Measurements from ENCODE around the gene MAB21L1. TPM values are rescaled to one million over a fixed set of nuclear protein-coding genes. Genes with fewer than 3 reads are reported as not detected.

MAB21L1 gene
- total RNA-seq, 4 donors from 2014 or later = 1.1 to 3.3 (median 2.2) TPM

DNA sequence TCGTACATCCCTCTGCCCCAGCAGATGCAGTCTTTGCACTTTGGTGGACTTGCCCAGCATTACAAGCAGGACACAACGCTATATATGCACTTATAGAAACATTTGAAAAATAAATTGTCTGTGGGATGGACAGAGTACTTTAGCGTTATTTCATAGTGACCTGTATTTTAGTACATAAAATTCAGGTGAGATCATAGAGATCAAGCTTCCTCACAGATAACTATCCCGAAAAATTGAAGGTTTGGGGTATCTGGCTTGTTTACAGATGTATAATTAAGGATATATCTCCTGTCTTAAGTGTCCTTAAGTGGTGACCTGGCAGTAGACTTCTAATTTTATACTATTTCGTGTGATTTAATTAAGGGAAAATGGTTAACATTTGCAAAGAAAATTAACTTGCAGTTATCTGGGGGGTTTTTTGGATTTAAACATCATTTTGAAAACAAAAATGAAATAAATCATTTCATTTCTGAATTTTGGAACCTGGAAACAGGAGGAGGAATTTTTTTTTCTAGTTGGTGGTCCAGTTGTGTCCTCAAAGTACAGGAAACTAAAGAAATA is 977 bp upstream of the MAB21L1 start:
- H3K4me3 ChIP-seq = peak overlapping the region in 1 of 2 donors; percentile 54
- TF ChIP-seq POLR2A (IDR thresholded peaks at IDR 0.05) (no peak), POLR2AphosphoS5 (IDR thresholded peaks at IDR 0.05) (no peak), EP300 (IDR thresholded peaks at IDR 0.05) (no peak)
- TF ChIP-seq, protein P1, sequence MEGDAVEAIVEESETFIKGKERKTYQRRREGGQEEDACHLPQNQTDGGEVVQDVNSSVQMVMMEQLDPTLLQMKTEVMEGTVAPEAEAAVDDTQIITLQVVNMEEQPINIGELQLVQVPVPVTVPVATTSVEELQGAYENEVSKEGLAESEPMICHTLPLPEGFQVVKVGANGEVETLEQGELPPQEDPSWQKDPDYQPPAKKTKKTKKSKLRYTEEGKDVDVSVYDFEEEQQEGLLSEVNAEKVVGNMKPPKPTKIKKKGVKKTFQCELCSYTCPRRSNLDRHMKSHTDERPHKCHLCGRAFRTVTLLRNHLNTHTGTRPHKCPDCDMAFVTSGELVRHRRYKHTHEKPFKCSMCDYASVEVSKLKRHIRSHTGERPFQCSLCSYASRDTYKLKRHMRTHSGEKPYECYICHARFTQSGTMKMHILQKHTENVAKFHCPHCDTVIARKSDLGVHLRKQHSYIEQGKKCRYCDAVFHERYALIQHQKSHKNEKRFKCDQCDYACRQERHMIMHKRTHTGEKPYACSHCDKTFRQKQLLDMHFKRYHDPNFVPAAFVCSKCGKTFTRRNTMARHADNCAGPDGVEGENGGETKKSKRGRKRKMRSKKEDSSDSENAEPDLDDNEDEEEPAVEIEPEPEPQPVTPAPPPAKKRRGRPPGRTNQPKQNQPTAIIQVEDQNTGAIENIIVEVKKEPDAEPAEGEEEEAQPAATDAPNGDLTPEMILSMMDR (IDR thresholded peaks at IDR 0.05) = no peak
- peaks cover 0 to 6% of the 10 kb centered on the region in 2 donors for H3K36me3 ChIP-seq
- 75 to 88% methylated on average over 5 of the region's 5 CpGs for WGBS, 2 donors (ENCODE audit: low coverage in 1 of 2)
- no peak for ATAC-seq
- no peaks in the 10 kb centered on the region for H3K9me3 ChIP-seq
- no peaks in the 10 kb centered on the region for H3K27me3 ChIP-seq
- H3K4me1 ChIP-seq = no peaks in the 10 kb centered on the region
- no peak overlapping the region for H3K27ac ChIP-seq

- WGBS, 2 donors (ENCODE audit: low coverage in 1 of 2) = 56 to 60% methylated on average over 17 to 47 of the region's 47 CpGs
- Histone ChIP-seq H3K27ac (peak overlapping the region in 3 of 4 donors; percentile 46 to 75 (median 59)), H3K9me3 (no peaks in the 10 kb centered on the region), H3K36me3 (peaks cover 0 to 6% of the 10 kb centered on the region in 2 donors), H3K4me3 (peak overlapping the region; percentile 4 to 54), H3K27me3 (no peaks in the 10 kb centered on the region), H3K4me1 (no peaks in the 10 kb centered on the region)
- ATAC-seq = no peak
- TF ChIP-seq EP300 (IDR thresholded peaks at IDR 0.05) (no peak), POLR2AphosphoS5 (IDR thresholded peaks at IDR 0.05) (no peak), POLR2A (IDR thresholded peaks at IDR 0.05) (no peak)
- TF ChIP-seq, protein P1 (IDR thresholded peaks at IDR 0.05) = no peak
Observed at GRCh38 chr13:35475212-35475959, 1.1 kb downstream of the MAB21L1 start.

GRCh38 chr13:35474496-35475211 is 1.8 kb downstream of the MAB21L1 start:
- ATAC-seq = no peak
- no peaks in the 10 kb centered on the region for H3K4me1 ChIP-seq
- H3K9me3 ChIP-seq = no peaks in the 10 kb centered on the region
- H3K4me3 ChIP-seq = peak overlapping the region; percentile 4 to 54
- WGBS, 2 donors (ENCODE audit: low coverage in 1 of 2) = 61 to 70% methylated on average over 12 to 13 of the region's 17 CpGs
- TF ChIP-seq EP300 (IDR thresholded peaks at IDR 0.05) = no peak
- TF ChIP-seq POLR2AphosphoS5 (IDR thresholded peaks at IDR 0.05) = no peak
- TF ChIP-seq POLR2A (IDR thresholded peaks at IDR 0.05) = no peak
- TF ChIP-seq, protein P1 (IDR thresholded peaks at IDR 0.05) = no peak
- H3K27ac ChIP-seq = peak overlapping the region in 3 of 4 donors; percentile 46 to 75 (median 59)
- H3K36me3 ChIP-seq = peaks cover 0 to 6% of the 10 kb centered on the region in 2 donors
- no peaks in the 10 kb centered on the region for H3K27me3 ChIP-seq

DNA sequence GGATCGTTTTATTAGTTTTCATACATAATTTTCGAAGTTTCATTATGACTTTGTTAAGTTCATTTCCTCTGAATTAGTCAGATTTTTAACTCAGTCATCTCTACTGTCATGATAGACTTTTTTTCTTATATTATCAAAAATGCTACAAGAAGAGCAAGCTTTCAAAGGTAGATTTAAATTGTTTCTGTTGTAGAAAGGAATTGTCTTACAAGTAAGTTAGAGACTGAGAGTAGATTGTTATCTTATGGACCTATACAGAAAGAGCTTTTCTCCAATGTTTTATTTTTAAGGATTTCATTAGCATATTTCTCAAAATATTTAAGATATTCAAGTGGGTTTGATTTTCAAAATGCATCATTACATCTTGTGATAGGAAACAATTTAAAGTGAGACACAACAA is 2.7 kb downstream of the MAB21L1 start:
- WGBS, 2 donors (ENCODE audit: low coverage in 1 of 2) = 78 to 96% methylated on average over 2 of the region's 2 CpGs
- peaks cover 0 to 6% of the 10 kb centered on the region in 2 donors for H3K36me3 ChIP-seq
- H3K4me1 ChIP-seq = no peaks in the 10 kb centered on the region
- peak overlapping the region in 1 of 2 donors; percentile 54 for H3K4me3 ChIP-seq
- TF ChIP-seq POLR2A (IDR thresholded peaks at IDR 0.05) (no peak), EP300 (IDR thresholded peaks at IDR 0.05) (no peak), POLR2AphosphoS5 (IDR thresholded peaks at IDR 0.05) (no peak)
- TF ChIP-seq, protein P1 (IDR thresholded peaks at IDR 0.05) = no peak
- H3K27me3 ChIP-seq = no peaks in the 10 kb centered on the region
- no peaks in the 10 kb centered on the region for H3K9me3 ChIP-seq
- ATAC-seq = no peak
- H3K27ac ChIP-seq = no peak overlapping the region

All from gastroesophageal sphincter (tissue), 4 donors.